ENCODE data around the gene EEF2. TPM values are rescaled to one million over a fixed set of nuclear protein-coding genes. Genes with fewer than 3 reads are reported as not detected.
"Not testable (repeated sequence)": the region's sequence is repeated elsewhere in the genome, so short reads cannot be mapped to it uniquely, and the experiment has no call there.

Gene EEF2
- total RNA-seq, 1 donor from 2014 or later = 3,162 TPM

- H3K36me3 Mint-ChIP-seq (ENCODE audit: unreplicated experiment) = no peaks in the 10 kb centered on the region
- no peaks in the 10 kb centered on the region for H3K4me1 Mint-ChIP-seq (ENCODE audit: unreplicated experiment)
- no peak for DNase-seq (ENCODE audit: extremely low spot score, unreplicated experiment)
- H3K9me3 Mint-ChIP-seq (ENCODE audit: unreplicated experiment) = no peaks in the 10 kb centered on the region
- H3K27ac Mint-ChIP-seq (ENCODE audit: unreplicated experiment) = no peak overlapping the region
- TF ChIP-seq CTCF (IDR thresholded peaks at IDR 0.05) = no peak
- no peaks in the 10 kb centered on the region for H3K27me3 Mint-ChIP-seq (ENCODE audit: unreplicated experiment)
- H3K4me3 Mint-ChIP-seq (ENCODE audit: unreplicated experiment) = no peak overlapping the region
Observed at GRCh38 chr19:3942790-3943409, 42.4 kb downstream of the EEF2 start.

GRCh38 chr19:3938300-3938950 lies 46.8 kb downstream of the EEF2 start:
- DNase-seq (ENCODE audit: extremely low spot score, unreplicated experiment); H3K27me3 Mint-ChIP-seq (ENCODE audit: unreplicated experiment); H3K36me3 Mint-ChIP-seq (ENCODE audit: unreplicated experiment): not testable (repeated sequence)

DNA sequence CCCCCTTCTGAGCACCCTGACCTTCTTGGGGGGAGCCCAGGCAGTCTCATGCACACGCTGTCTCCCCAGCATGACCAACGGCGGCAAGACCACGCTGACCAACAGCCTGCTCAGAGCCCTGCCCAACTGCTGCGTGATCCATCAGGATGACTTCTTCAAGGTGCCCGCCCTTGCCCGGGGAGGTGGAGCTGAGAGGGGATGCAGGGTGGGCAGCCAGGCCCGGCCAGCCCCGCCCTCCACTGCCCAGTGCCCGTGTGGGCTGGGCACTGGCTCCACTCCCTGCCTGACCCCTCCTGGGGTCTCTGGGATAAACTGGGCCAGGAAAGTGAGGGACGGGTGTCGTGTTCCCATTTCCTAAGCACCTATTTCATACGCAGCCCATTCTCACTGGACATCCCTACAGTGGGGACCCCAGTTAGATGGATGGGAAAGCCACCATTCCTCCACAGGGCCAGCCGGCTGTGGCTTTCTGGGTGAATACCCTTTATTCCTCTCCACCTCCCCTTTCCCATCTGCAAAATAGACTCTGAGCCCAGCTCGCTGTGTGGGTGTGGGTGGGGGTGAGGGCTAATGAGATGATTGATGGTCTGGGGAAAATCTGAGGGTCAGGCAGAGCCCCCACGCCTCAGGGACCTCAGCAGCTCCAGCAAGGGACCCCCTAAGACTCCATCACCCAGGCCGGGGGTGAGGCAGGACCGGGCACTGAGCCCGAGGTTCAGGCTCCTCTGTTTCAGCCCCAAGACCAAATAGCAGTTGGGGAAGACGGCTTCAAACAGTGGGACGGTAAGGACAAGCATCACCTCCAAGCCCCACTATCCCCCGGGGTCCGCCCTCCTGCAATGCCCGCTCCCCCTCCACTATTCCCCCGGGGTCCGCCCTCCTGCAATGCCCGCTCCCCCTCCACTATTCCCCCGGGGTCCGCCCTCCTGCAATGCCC lies 48.5 kb downstream of the EEF2 start:
- no peak overlapping the region for H3K27ac Mint-ChIP-seq (ENCODE audit: unreplicated experiment)
- no peaks in the 10 kb centered on the region for H3K4me1 Mint-ChIP-seq (ENCODE audit: unreplicated experiment)
- TF ChIP-seq CTCF (IDR thresholded peaks at IDR 0.05) = no peak
- no peak overlapping the region for H3K4me3 Mint-ChIP-seq (ENCODE audit: unreplicated experiment)
- no peaks in the 10 kb centered on the region for H3K9me3 Mint-ChIP-seq (ENCODE audit: unreplicated experiment)
- H3K27me3 Mint-ChIP-seq (ENCODE audit: unreplicated experiment) = peaks cover 14% of the 10 kb centered on the region
- peaks cover under 1% of the 10 kb centered on the region for H3K36me3 Mint-ChIP-seq (ENCODE audit: unreplicated experiment)
- no peak for DNase-seq (ENCODE audit: extremely low spot score, unreplicated experiment)

More at GRCh38 chr19:3938300-3938950, 46.8 kb downstream of the EEF2 start:
- not testable (repeated sequence) for H3K27ac Mint-ChIP-seq (ENCODE audit: unreplicated experiment); H3K4me3 Mint-ChIP-seq (ENCODE audit: unreplicated experiment); H3K4me1 Mint-ChIP-seq (ENCODE audit: unreplicated experiment); H3K9me3 Mint-ChIP-seq (ENCODE audit: unreplicated experiment)

DNA sequence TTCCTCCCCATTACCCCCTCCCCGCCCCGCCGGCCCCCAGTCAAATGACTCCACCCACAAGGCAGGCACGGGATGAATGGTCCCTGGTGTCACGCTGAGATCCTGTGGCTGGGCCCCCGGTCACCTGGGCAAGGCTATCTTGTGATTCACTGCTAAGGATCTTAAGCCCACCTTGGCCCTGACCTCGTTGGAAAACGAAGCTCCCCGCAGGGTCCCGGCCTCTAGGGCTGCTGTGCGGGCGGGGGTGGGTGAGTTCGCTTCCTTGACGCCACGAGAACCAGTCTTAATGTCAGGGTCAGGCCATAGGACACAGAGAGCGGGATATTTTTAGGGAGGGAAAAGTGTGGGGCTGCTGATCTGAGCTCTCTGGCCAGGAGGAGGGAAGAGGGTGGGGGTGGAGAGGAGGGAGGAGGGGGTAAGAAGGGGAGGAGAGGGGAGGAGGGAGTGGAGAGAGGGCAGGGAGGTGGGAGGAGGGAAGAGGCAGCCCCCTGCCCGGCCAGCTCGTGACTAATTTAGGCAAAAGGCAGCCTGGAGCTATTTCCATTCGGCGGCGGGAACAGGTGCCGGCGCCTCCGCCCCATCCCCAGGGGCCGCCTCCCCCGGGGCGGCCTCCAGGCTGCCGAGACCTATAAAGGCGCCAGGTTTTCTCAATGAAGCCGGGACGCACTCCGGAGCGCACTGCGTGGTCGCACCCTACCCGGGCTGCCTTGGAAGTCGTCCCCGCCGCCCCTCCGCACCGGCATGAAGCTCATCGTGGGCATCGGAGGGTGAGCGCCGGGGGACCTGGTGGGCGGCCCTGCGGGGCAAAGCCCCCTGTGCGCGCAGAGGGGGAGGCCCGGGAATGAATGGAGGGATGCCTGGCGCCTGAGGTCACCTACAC lies 52.1 kb downstream of the EEF2 start, which contains the start of gene NMRK2:
TSS of gene NMRK2 (plus strand) at position 139 of the 880 bp plus-strand sequence. CDS start at position 742, 603 bp downstream.
- H3K36me3 Mint-ChIP-seq (ENCODE audit: unreplicated experiment) = peaks cover 2% of the 10 kb centered on the region
- no peak for TF ChIP-seq CTCF (IDR thresholded peaks at IDR 0.05)
- no peak for DNase-seq (ENCODE audit: extremely low spot score, unreplicated experiment)
- H3K27ac Mint-ChIP-seq (ENCODE audit: unreplicated experiment) = no peak within 1 kb of the TSS
- H3K27me3 Mint-ChIP-seq (ENCODE audit: unreplicated experiment) = peaks cover 21% of the 10 kb centered on the region
- H3K4me3 Mint-ChIP-seq (ENCODE audit: unreplicated experiment) = no peak within 1 kb of the TSS
- H3K4me1 Mint-ChIP-seq (ENCODE audit: unreplicated experiment) = no peaks in the 10 kb centered on the region
- H3K9me3 Mint-ChIP-seq (ENCODE audit: unreplicated experiment) = no peaks in the 10 kb centered on the region

GRCh38 chr19:3931041-3931440 lies 54.2 kb downstream of the EEF2 start:
- no peak for DNase-seq (ENCODE audit: extremely low spot score, unreplicated experiment)
- Mint-ChIP-seq H3K36me3 (ENCODE audit: unreplicated experiment) (peaks cover 2% of the 10 kb centered on the region), H3K4me3 (ENCODE audit: unreplicated experiment) (no peak overlapping the region), H3K4me1 (ENCODE audit: unreplicated experiment) (no peaks in the 10 kb centered on the region), H3K27ac (ENCODE audit: unreplicated experiment) (no peak overlapping the region), H3K27me3 (ENCODE audit: unreplicated experiment) (peaks cover 25% of the 10 kb centered on the region), H3K9me3 (ENCODE audit: unreplicated experiment) (no peaks in the 10 kb centered on the region)
- no peak for TF ChIP-seq CTCF (IDR thresholded peaks at IDR 0.05)
